HepG2 (cell line): ENCODE results near the gene WDR82. TPM values are rescaled to one million over a fixed set of nuclear protein-coding genes. Genes with fewer than 3 reads are reported as not detected.

ENCODE experiments used
- AGO2 ChIP-seq: fragments of 200-400 bp; formaldehyde crosslinking; optimal IDR thresholded peaks from 2 replicates; pipeline ENCODE3; 2017; ENCODE audit warnings: mild to moderate bottlenecking, low read depth, low read length, moderate library complexity
- ATF7 ChIP-seq, 2 experiments: fragments of 450-650 bp in 1 of 2; sonication (generic) in 1 of 2; formaldehyde crosslinking in 1 of 2; IDR thresholded peaks; 2 replicates each; pipeline versions ENCODE4 v1.4.0 to v1.6.1; 2016 to 2020; ENCODE audit warnings: antibody characterized with exemption in 1 of 2, mild to moderate bottlenecking in 1 of 2, missing genetic modification reagents in 1 of 2
- DR1 ChIP-seq: sonication (generic); formaldehyde crosslinking; IDR thresholded peaks from 2 replicates; pipeline ENCODE4 v1.8.0; 2021; ENCODE audit warnings: mild to moderate bottlenecking, missing genetic modification reagents, inconsistent platforms
- FOXC1 ChIP-seq: sonication (generic); formaldehyde crosslinking; IDR thresholded peaks from 2 replicates; pipeline ENCODE4 v1.8.0; 2022; ENCODE audit warnings: mild to moderate bottlenecking, missing genetic modification reagents, borderline replicate concordance
- GRHL1 ChIP-seq: sonication (generic); formaldehyde crosslinking; conservative IDR thresholded peaks from 2 replicates; pipeline ENCODE4 v1.8.0; 2022; ENCODE audit warnings: missing genetic modification reagents
- HDAC1 ChIP-seq: sonication (generic); formaldehyde crosslinking; IDR thresholded peaks from 2 replicates; pipeline ENCODE4 v1.5.1; 2020; ENCODE audit warnings: mild to moderate bottlenecking, missing genetic modification reagents
- IKZF5 ChIP-seq: IDR thresholded peaks from 2 replicates; pipeline ENCODE4 v1.6.1; 2018; ENCODE audit warnings: missing genetic modification reagents, mild to moderate bottlenecking, missing compliant biosample characterization
- KDM2A ChIP-seq: sonication (generic); formaldehyde crosslinking; IDR thresholded peaks from 2 replicates; pipeline ENCODE4 v1.4.0; 2020; ENCODE audit warnings: low read depth, missing genetic modification reagents, borderline replicate concordance
- NFATC3 ChIP-seq: sonication (generic); formaldehyde crosslinking; IDR thresholded peaks from 2 replicates; pipeline ENCODE4 v1.5.1; 2020; ENCODE audit warnings: mild to moderate bottlenecking, missing genetic modification reagents
- PPARG ChIP-seq: conservative IDR thresholded peaks from 2 replicates; pipeline ENCODE4 v1.6.1; 2016; ENCODE audit warnings: missing biosample characterization, missing genetic modification reagents
- RXRB ChIP-seq: IDR thresholded peaks from 2 replicates; pipeline ENCODE4 v1.6.1; 2016; ENCODE audit warnings: borderline replicate concordance, missing genetic modification reagents, missing compliant biosample characterization
- ZC3H13 ChIP-seq: sonication (generic); formaldehyde crosslinking; IDR thresholded peaks from 2 replicates; pipeline ENCODE4 v1.8.1; 2023; ENCODE audit warnings: mild to moderate bottlenecking, missing genetic modification reagents, moderate library complexity
- ZFP62 ChIP-seq: sonication (generic); formaldehyde crosslinking; IDR thresholded peaks from 2 replicates; pipeline ENCODE4 v1.4.0; 2020; ENCODE audit warnings: missing genetic modification reagents
- ZFYVE20 ChIP-seq: sonication (generic); formaldehyde crosslinking; IDR thresholded peaks from 2 replicates; pipeline ENCODE4 v1.8.0; 2023; ENCODE audit warnings: low read depth, mild to moderate bottlenecking, moderate library complexity, missing genetic modification reagents, borderline replicate concordance
- ZGPAT ChIP-seq: IDR thresholded peaks from 2 replicates; pipeline ENCODE4 v1.6.1; 2016; ENCODE audit warnings: mild to moderate bottlenecking
- ZNF138 ChIP-seq: sonication (generic); formaldehyde crosslinking; IDR thresholded peaks from 2 replicates; pipeline ENCODE4 v1.5.0; 2020; ENCODE audit warnings: mild to moderate bottlenecking, low read depth, missing genetic modification reagents
- ZNF20 ChIP-seq: sonication (generic); formaldehyde crosslinking; IDR thresholded peaks from 2 replicates; pipeline ENCODE4 v1.4.0; 2020; ENCODE audit warnings: mild to moderate bottlenecking, moderate library complexity, missing genetic modification reagents
- ZNF280B ChIP-seq: sonication (generic); formaldehyde crosslinking; IDR thresholded peaks from 2 replicates; pipeline ENCODE4 v1.5.0; 2020; ENCODE audit warnings: missing genetic modification reagents, mild to moderate bottlenecking, borderline replicate concordance
- ZNF33B ChIP-seq: sonication (generic); formaldehyde crosslinking; IDR thresholded peaks from 2 replicates; pipeline ENCODE4 v1.5.1; 2020; ENCODE audit warnings: mild to moderate bottlenecking, missing genetic modification reagents
- ZNF737 ChIP-seq: sonication (generic); formaldehyde crosslinking; IDR thresholded peaks from 2 replicates; pipeline ENCODE4 v1.5.0; 2020; ENCODE audit warnings: missing genetic modification reagents, mild to moderate bottlenecking, borderline replicate concordance
- ZSCAN31 ChIP-seq: sonication (generic); formaldehyde crosslinking; IDR thresholded peaks from 2 replicates; pipeline ENCODE4 v1.5.0; 2020; ENCODE audit warnings: low read depth, mild to moderate bottlenecking, missing genetic modification reagents
- polyA plus RNA-seq, 8 experiments: library from polyadenylated mRNA; depleted of rRNA in 3 of 8; stranded (reverse) in 7 of 8; unstranded in 1 of 8; fragments of >200 nt; fragmentation: Illumina TruSeq in 4 of 8; extraction: Trizol in 4 of 8; gene quantifications; 2 replicates each; pipeline versions ENCODE4 v1.2.1 to v1.2.3, GENCODE V29; 2011 to 2016; ENCODE audit warnings: low read depth in 4 of 8, missing spikeins in 1 of 8, mixed read lengths in 1 of 8; ENCODE audit not compliant: insufficient read depth in 1 of 8
- total RNA-seq, 5 experiments: library from RNA; depleted of rRNA; stranded (reverse); fragments of >200 nt; fragmentation: Illumina TruSeq; extraction: Trizol; gene quantifications; 2 replicates each; pipeline ENCODE4 v1.2.3, GENCODE V29; 2016; ENCODE audit warnings: low read depth in 1 of 5

The WDR82 gene
- total and polyA plus RNA-seq, 2 of the 13 experiments (the other 11 are each of a cell fraction or from before 2014, with no cell fraction given), result 39.1 to 59.5 TPM

GRCh38 chr3:52290596-52291507 lies 12.4 kb upstream of the WDR82 start (continued):
- TF ChIP-seq ZSCAN31 (CRISPR knock-in tag) (0 out of 2 replicates have a peak, but pooled peaks have one; percentile 31), ZC3H13 (CRISPR knock-in tag) (peak; percentile 79), ZNF138 (no peak), ATF7 (IDR thresholded peaks at IDR 0.05) (no peak), ATF7 (CRISPR knock-in tag; IDR thresholded peaks at IDR 0.05) (0 out of 2 replicates have a peak, but pooled peaks have one; percentile 21), PPARG (CRISPR knock-in tag) (no peak), ZNF280B (CRISPR knock-in tag) (no peak; the same call in none of the 2 replicates), FOXC1 (CRISPR knock-in tag) (no peak), KDM2A (CRISPR knock-in tag) (no peak), AGO2 (peak; percentile 70), DR1 (CRISPR knock-in tag) (no peak), ZNF33B (CRISPR knock-in tag) (no peak), RXRB (CRISPR knock-in tag) (0 out of 2 replicates have a peak, but pooled peaks have one; percentile 0), ZNF20 (CRISPR knock-in tag) (no peak), ZNF737 (CRISPR knock-in tag) (no peak), IKZF5 (CRISPR knock-in tag) (no peak), GRHL1 (CRISPR knock-in tag) (no peak), ZFP62 (CRISPR knock-in tag) (no peak), ZFYVE20 (CRISPR knock-in tag) (0 out of 2 replicates have a peak, but pooled peaks have one; percentile 8), NFATC3 (CRISPR knock-in tag) (no peak), HDAC1 (CRISPR knock-in tag) (peak; percentile 51; the same call in 1 of the 2 replicates), ZGPAT (CRISPR knock-in tag) (no peak)
